Adrenal gland (tissue), 5 donors: ENCODE measurements around the gene NRBP1.

Source experiments
- POLR2A ChIP-seq, 2 donors: fragments of 450-650 bp; IDR thresholded peaks; one replicate each; pipeline ENCODE4 v1.6.1; 2017; ENCODE audit warnings: antibody characterized with exemption in 2 of 2, mild to moderate bottlenecking in 2 of 2, moderate library complexity in 1 of 2
- TF ChIP-seq, protein P1 (sequence below), 6 experiments: fragments of 450-650 bp in 4 of 6; fragments of 200-600 bp in 2 of 6; sonication (generic) in 1 of 6; IDR thresholded peaks; 1 replicate in 5 of 6; 2 replicates in 1 of 6; pipeline versions ENCODE4 v1.5.1 to v1.8.0; 2016 to 2021; ENCODE audit warnings: antibody characterized with exemption in 6 of 6, mild to moderate bottlenecking in 2 of 6, moderate library complexity in 1 of 6
- donor health status: DM: no; HTN: no; CAD: no.

DNA sequence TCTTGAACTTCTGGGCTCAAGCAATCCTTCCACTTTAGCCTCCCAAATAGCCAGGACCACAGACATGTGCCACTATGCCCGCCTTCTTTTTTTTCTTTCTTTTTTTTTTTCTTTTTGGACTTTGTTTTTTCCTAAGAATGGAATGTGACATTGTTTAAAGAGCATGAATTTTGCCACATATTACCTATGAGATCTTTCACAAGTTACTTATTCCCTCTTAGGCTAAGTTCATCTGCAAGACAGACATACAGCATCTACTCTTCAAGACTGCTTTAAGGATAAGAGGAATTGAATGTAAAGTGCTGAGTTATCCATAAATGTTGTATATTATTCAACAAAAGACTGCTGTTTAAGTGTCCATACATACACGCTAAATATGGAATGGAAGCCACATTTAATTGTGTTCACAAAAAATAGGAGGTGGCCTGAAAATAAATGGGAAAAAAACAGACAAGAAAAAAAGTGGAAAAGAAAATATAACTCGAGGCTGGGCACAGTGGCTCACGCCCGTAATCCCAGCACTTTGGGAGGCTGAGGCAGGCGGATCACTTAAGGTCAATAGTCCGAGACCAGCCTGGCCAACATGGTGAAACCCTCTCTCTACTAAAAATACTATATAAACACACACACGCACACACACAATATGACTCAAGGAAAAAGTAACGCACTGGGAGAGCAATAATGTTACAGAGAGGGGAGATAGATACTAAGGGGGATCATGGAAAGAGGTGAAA is 15.8 kb upstream of the NRBP1 start:
- TF ChIP-seq, protein P1, sequence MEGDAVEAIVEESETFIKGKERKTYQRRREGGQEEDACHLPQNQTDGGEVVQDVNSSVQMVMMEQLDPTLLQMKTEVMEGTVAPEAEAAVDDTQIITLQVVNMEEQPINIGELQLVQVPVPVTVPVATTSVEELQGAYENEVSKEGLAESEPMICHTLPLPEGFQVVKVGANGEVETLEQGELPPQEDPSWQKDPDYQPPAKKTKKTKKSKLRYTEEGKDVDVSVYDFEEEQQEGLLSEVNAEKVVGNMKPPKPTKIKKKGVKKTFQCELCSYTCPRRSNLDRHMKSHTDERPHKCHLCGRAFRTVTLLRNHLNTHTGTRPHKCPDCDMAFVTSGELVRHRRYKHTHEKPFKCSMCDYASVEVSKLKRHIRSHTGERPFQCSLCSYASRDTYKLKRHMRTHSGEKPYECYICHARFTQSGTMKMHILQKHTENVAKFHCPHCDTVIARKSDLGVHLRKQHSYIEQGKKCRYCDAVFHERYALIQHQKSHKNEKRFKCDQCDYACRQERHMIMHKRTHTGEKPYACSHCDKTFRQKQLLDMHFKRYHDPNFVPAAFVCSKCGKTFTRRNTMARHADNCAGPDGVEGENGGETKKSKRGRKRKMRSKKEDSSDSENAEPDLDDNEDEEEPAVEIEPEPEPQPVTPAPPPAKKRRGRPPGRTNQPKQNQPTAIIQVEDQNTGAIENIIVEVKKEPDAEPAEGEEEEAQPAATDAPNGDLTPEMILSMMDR (IDR thresholded peaks at IDR 0.05): no peak
- TF ChIP-seq POLR2A (IDR thresholded peaks at IDR 0.05): no peak
